C4-2B (cell line): ENCODE results near the gene COL26A1.

ENCODE experiments used
- CTCF ChIP-seq: fragments of 450-650 bp; conservative IDR thresholded peaks from 2 replicates; pipeline ENCODE4 v1.5.1; 2017; ENCODE audit warnings: mild to moderate bottlenecking
- ZFX ChIP-seq: fragments of 450-650 bp; IDR thresholded peaks from 2 replicates; pipeline ENCODE4 v1.6.1; 2017

- TF ChIP-seq CTCF (no peak), ZFX (no peak)
These were observed 184.6 kb downstream of the COL26A1 start for GRCh38 chr7:101547022-101547915.
